ENCODE data around the gene NDFIP1. TPM values are rescaled to one million over a fixed set of nuclear protein-coding genes. Genes with fewer than 3 reads are reported as not detected.

The NDFIP1 gene
- total and polyA plus RNA-seq, 10 donors, result 14.2 to 111 (median 72.6) TPM

- no peaks in the 10 kb centered on the region for H3K27me3 ChIP-seq (replicated peaks in 1 of 7)
- H3K27ac ChIP-seq, result no peak overlapping the region
- H3K4me1 ChIP-seq, result peaks cover 10 to 33% (median 23%) of the 10 kb centered on the region in 6 donors
- DNase-seq, result no peak
- no peaks in the 10 kb centered on the region for H3K9me3 ChIP-seq
- H3K36me3 ChIP-seq, result no peaks in the 10 kb centered on the region
- TF ChIP-seq POLR2A (IDR thresholded peaks at IDR 0.05) (no peak), POLR2AphosphoS5 (IDR thresholded peaks at IDR 0.05) (no peak), CTCF (IDR thresholded peaks at IDR 0.05 in 8 of 11, conservative IDR thresholded peaks at IDR 0.05 in 3 of 11) (no peak)
- WGBS, 5 donors, result 82 to 91% (median 89%) methylated on average over 3 of the region's 3 CpGs
- intact Hi-C loops (cut with DNase I; ENCODE audit: low total_unique reads), result no loop called here
- no peak overlapping the region for H3K4me3 ChIP-seq
These were observed 2.5 kb upstream of the NDFIP1 start for GRCh38 chr5:142106061-142106460.

GRCh38 chr5:142107036-142107735 lies 1.4 kb upstream of the NDFIP1 start:
- WGBS, 5 donors, result 96 to 100% (median 99%) methylated on average over 2 of the region's 2 CpGs
- peak overlapping the region in 3 of 8 donors; percentile 96 to 99 (median 97) for H3K27ac ChIP-seq
- peaks cover 18 to 44% (median 33%) of the 10 kb centered on the region in 6 donors for H3K4me1 ChIP-seq
- TF ChIP-seq POLR2AphosphoS5 (IDR thresholded peaks at IDR 0.05) (no peak), POLR2A (IDR thresholded peaks at IDR 0.05) (no peak), CTCF (IDR thresholded peaks at IDR 0.05 in 8 of 11, conservative IDR thresholded peaks at IDR 0.05 in 3 of 11) (no peak)
- no peaks in the 10 kb centered on the region for H3K36me3 ChIP-seq
- intact Hi-C loops (cut with DNase I; ENCODE audit: low total_unique reads), result no loop called here
- no peaks in the 10 kb centered on the region for H3K27me3 ChIP-seq (replicated peaks in 1 of 7)
- no peak overlapping the region for H3K4me3 ChIP-seq
- no peak for DNase-seq
- no peaks in the 10 kb centered on the region for H3K9me3 ChIP-seq

GRCh38 chr5:142107736-142108431 lies 695 bp upstream of the NDFIP1 start:
- peak overlapping the region in 5 of 8 donors; percentile 72 to 83 (median 77) for H3K4me3 ChIP-seq
- intact Hi-C loops (cut with DNase I; ENCODE audit: low total_unique reads), result no loop called here
- H3K4me1 ChIP-seq, result peaks cover 20 to 51% (median 39%) of the 10 kb centered on the region in 6 donors

More at GRCh38 chr5:142107736-142108431, 695 bp upstream of the NDFIP1 start:
- H3K27me3 ChIP-seq (replicated peaks in 1 of 7), result no peaks in the 10 kb centered on the region
- WGBS, 5 donors, result 64 to 73% (median 70%) methylated on average over 11 of the region's 11 CpGs
- H3K36me3 ChIP-seq, result no peaks in the 10 kb centered on the region
- TF ChIP-seq CTCF (IDR thresholded peaks at IDR 0.05 in 8 of 11, conservative IDR thresholded peaks at IDR 0.05 in 3 of 11), result no peak
- TF ChIP-seq POLR2AphosphoS5 (IDR thresholded peaks at IDR 0.05), result no peak
- no peak for TF ChIP-seq POLR2A (IDR thresholded peaks at IDR 0.05)
- H3K9me3 ChIP-seq, result no peaks in the 10 kb centered on the region
- peak overlapping the region; percentile 95 to 99 (median 97) for H3K27ac ChIP-seq
- no peak for DNase-seq

All from spleen (tissue), 11 donors.